ENCODE results near the gene CYBC1. TPM values are rescaled to one million over a fixed set of nuclear protein-coding genes. Genes with fewer than 3 reads are reported as not detected.

CYBC1 gene
- polyA plus RNA-seq, 1 donor from 2014 or later: 66.6 TPM

GRCh38 chr17:82442643-82443464 is 7.7 kb downstream of the CYBC1 start:
- Histone ChIP-seq H3K9me3 (ENCODE audit: low read length) (no peaks in the 10 kb centered on the region), H2AFZ (ENCODE audit: low read depth, low read length) (no peak overlapping the region), H3K36me3 (ENCODE audit: insufficient read depth, low read length) (no peaks in the 10 kb centered on the region), H3K27me3 (ENCODE audit: insufficient read depth, low read depth, low read length) (no peaks in the 10 kb centered on the region), H3K9ac (ENCODE audit: low read length) (no peak overlapping the region), H3K9me2 (ENCODE audit: insufficient read depth, low read length) (no peaks in the 10 kb centered on the region), H3K79me2 (replicated peaks; ENCODE audit: insufficient read depth, low read length) (no peaks in the 10 kb centered on the region), H4K20me1 (ENCODE audit: insufficient read depth) (no peaks in the 10 kb centered on the region), H3F3A (ENCODE audit: insufficient read depth, low read length, poor library complexity, severe bottlenecking) (no peaks in the 10 kb centered on the region), H3K4me3 (ENCODE audit: low read length) (no peak overlapping the region), H3K4me2 (ENCODE audit: low read length) (no peak overlapping the region), H3K27ac (ENCODE audit: low read length) (no peak overlapping the region)
- TF ChIP-seq MXI1 (conservative IDR thresholded peaks at IDR 0.05; ENCODE audit: poor library complexity, severe bottlenecking): no peak
- no peak for TF ChIP-seq RAD21 (conservative IDR thresholded peaks at IDR 0.05)
- no peak for TF ChIP-seq CTCF (IDR thresholded peaks at IDR 0.05; ENCODE audit: poor library complexity, severe bottlenecking)
- no peak for TF ChIP-seq TAF1 (IDR thresholded peaks at IDR 0.05; ENCODE audit: low read depth)
- TF ChIP-seq POLR2AphosphoS5 (IDR thresholded peaks at IDR 0.05): no peak
- no peak for TF ChIP-seq EP300 (conservative IDR thresholded peaks at IDR 0.05; ENCODE audit: poor library complexity, severe bottlenecking)
- no peak for TF ChIP-seq REST (IDR thresholded peaks at IDR 0.05; ENCODE audit: borderline replicate concordance)
- no peak for TF ChIP-seq SMC3 (conservative IDR thresholded peaks at IDR 0.05; ENCODE audit: poor library complexity)
- TF ChIP-seq EZH2 (IDR thresholded peaks at IDR 0.05; ENCODE audit: borderline replicate concordance, insufficient read depth, low read length, poor library complexity, severe bottlenecking): no peak

GRCh38 chr17:82441691-82442487 is 8.7 kb downstream of the CYBC1 start:
- Histone ChIP-seq H3K4me3 (ENCODE audit: low read length) (no peak overlapping the region), H3K4me2 (ENCODE audit: low read length) (no peak overlapping the region), H2AFZ (ENCODE audit: low read depth, low read length) (no peak overlapping the region), H3K9me2 (ENCODE audit: insufficient read depth, low read length) (no peaks in the 10 kb centered on the region), H3F3A (ENCODE audit: insufficient read depth, low read length, poor library complexity, severe bottlenecking) (no peaks in the 10 kb centered on the region), H4K20me1 (ENCODE audit: insufficient read depth) (no peaks in the 10 kb centered on the region), H3K9me3 (ENCODE audit: low read length) (no peaks in the 10 kb centered on the region), H3K9ac (ENCODE audit: low read length) (no peak overlapping the region), H3K27me3 (ENCODE audit: insufficient read depth, low read depth, low read length) (no peaks in the 10 kb centered on the region), H3K27ac (ENCODE audit: low read length) (no peak overlapping the region), H3K36me3 (ENCODE audit: insufficient read depth, low read length) (no peaks in the 10 kb centered on the region), H3K79me2 (replicated peaks; ENCODE audit: insufficient read depth, low read length) (no peaks in the 10 kb centered on the region)
- TF ChIP-seq SMC3 (conservative IDR thresholded peaks at IDR 0.05; ENCODE audit: poor library complexity) (no peak), CTCF (IDR thresholded peaks at IDR 0.05; ENCODE audit: poor library complexity, severe bottlenecking) (no peak), RAD21 (conservative IDR thresholded peaks at IDR 0.05) (no peak), TAF1 (IDR thresholded peaks at IDR 0.05; ENCODE audit: low read depth) (no peak), REST (IDR thresholded peaks at IDR 0.05; ENCODE audit: borderline replicate concordance) (no peak), EP300 (conservative IDR thresholded peaks at IDR 0.05; ENCODE audit: poor library complexity, severe bottlenecking) (no peak), POLR2AphosphoS5 (IDR thresholded peaks at IDR 0.05) (no peak), EZH2 (IDR thresholded peaks at IDR 0.05; ENCODE audit: borderline replicate concordance, insufficient read depth, low read length, poor library complexity, severe bottlenecking) (no peak), MXI1 (conservative IDR thresholded peaks at IDR 0.05; ENCODE audit: poor library complexity, severe bottlenecking) (no peak)

All from neural cell (in vitro differentiated cells).